Ovary (tissue), 9 donors: ENCODE measurements around the gene HSF4. TPM values are rescaled to one million over a fixed set of nuclear protein-coding genes. Genes with fewer than 3 reads are reported as not detected.

Source experiments
- DNase-seq, 5 donors: peaks; one replicate each; pipeline ENCODE4 v3.0.0-alpha.2; 2019 to 2020
- H3K27ac ChIP-seq, 2 donors: fragments of 200-600 bp; one replicate each; pipeline versions ENCODE4 v1.5.1 to v1.8.0; 2019 to 2022
- H3K27me3 ChIP-seq: fragments of 200-600 bp; one replicate; pipeline ENCODE4 v1.8.0; 2022
- H3K36me3 ChIP-seq: fragments of 200-600 bp; sonication (generic); one replicate; pipeline ENCODE4 v1.5.1; 2019
- H3K4me1 ChIP-seq: one replicate; pipeline ENCODE4 v1.8.1; 2013; ENCODE audit warnings: mild to moderate bottlenecking, moderate library complexity; ENCODE audit not compliant: insufficient read depth
- H3K4me3 ChIP-seq: fragments of 200-600 bp; sonication (generic); one replicate; pipeline ENCODE4 v1.5.1; 2017
- H3K9me3 ChIP-seq, 2 donors: fragments of 200-600 bp in 1 of 2; sonication (generic) in 1 of 2; one replicate each; pipeline versions ENCODE4 v1.5.1 to v1.8.1; 2013 to 2019; ENCODE audit warnings: mild to moderate bottlenecking in 1 of 2, moderate library complexity in 1 of 2
- CTCF ChIP-seq, 3 donors: fragments of 450-650 bp in 2 of 3; fragments of 200-600 bp in 1 of 3; IDR thresholded peaks; one replicate each; pipeline versions ENCODE4 v1.5.1 to v1.8.0; 2016 to 2022; ENCODE audit warnings: antibody characterized with exemption in 3 of 3, mild to moderate bottlenecking in 1 of 3
- POLR2A ChIP-seq: fragments of 450-650 bp; IDR thresholded peaks from one replicate; pipeline ENCODE4 v1.6.1; 2017; ENCODE audit warnings: antibody characterized with exemption, mild to moderate bottlenecking, moderate library complexity
- WGBS, 3 donors: extraction: QIAGEN DNeasy Blood & Tissue Kit in 1 of 3; methylation state at CpG; one replicate each; pipeline versions ENCODE4 v1.1.5 to v1.1.7; 2013 to 2017; 5-methylcytosine and 5-hydroxymethylcytosine counted together
- intact Hi-C, 4 donors: fragments of 100-400 bp; cut with DNase I; formaldehyde crosslinking; loops; one replicate each; pipeline versions ENCODE4 v1.11.0 to v1.15.1; 2022 to 2023
- microRNA counts: library from miRNA; unstranded; fragments of <30 nt; microRNA quantifications from one replicate; lab custom pipeline; 2016
- microRNA-seq, 3 donors: library from miRNA; unstranded; fragments of <30 nt; microRNA quantifications; one replicate each; pipeline versions ENCODE4 to v1.2.0, GENCODE V29; 2019 to 2020
- polyA plus RNA-seq, 2 donors: library from polyadenylated mRNA; stranded (reverse); fragments of 200-250 nt in 1 of 2; fragments of 350-450 nt in 1 of 2; fragmentation: Illumina TruSeq in 1 of 2; extraction: RNeasy Lipid Tissue Mini Kit (QIAGEN cat#74804) in 1 of 2; gene quantifications; one replicate each; pipeline ENCODE4 v1.2.3, GENCODE V29; 2013 to 2014
- small RNA-seq: library from RNA; depleted of rRNA; stranded (forward); fragments of <200 nt; gene quantifications from one replicate; pipeline ENCODE3, GENCODE V24; 2016
- total RNA-seq, 7 donors: library from RNA; depleted of rRNA in 2 of 7; stranded (reverse); fragments of >200 nt in 2 of 7; fragmentation: NEBNext Ultra II Directional in 3 of 7; extraction: Animal tissue kit (Norgen Biotek cat#: 25700) in 3 of 7; gene quantifications; one replicate each; pipeline versions ENCODE4 v1.1.0 to v1.2.4, GENCODE V29; 2016 to 2023
- donor health status: DM: no; HTN: no; CAD: no; lungs with moderate emphysema.
- donor health status: DM: no; HTN: no; CAD: no.
- donor health status: Bipolar disorder and iron deficiency.
- donor health status: DM: yes; HTN: yes; CAD: no.
- donor health status: DM: no; HTN: no; CAD: no.
- donor health status: DM: yes; HTN: yes; CAD: no.

The HSF4 gene
- total and polyA plus RNA-seq, 9 donors = 9.9 to 115 (median 69.6) TPM

- no peak for TF ChIP-seq POLR2A
- Histone ChIP-seq H3K36me3 (no peaks in the 10 kb centered on the region), H3K4me3 (no peak overlapping the region), H3K27ac (no peak overlapping the region), H3K4me1 (no peaks in the 10 kb centered on the region), H3K9me3 (no peaks in the 10 kb centered on the region), H3K27me3 (no peaks in the 10 kb centered on the region)
- no peak for DNase-seq
- intact Hi-C loops = no loop called here
- WGBS, 3 donors = 64 to 71% (median 68%) methylated on average over 8 of the region's 8 CpGs
These were observed 48.9 kb downstream of the HSF4 start for GRCh38 chr16:67213197-67214019.

GRCh38 chr16:67215706-67216105 lies 51.2 kb downstream of the HSF4 start:
- DNase-seq = no peak
- H3K9me3 ChIP-seq = no peaks in the 10 kb centered on the region
- no peak for TF ChIP-seq POLR2A
- H3K36me3 ChIP-seq = no peaks in the 10 kb centered on the region
- 68 to 71% (median 70%) methylated on average over 5 of the region's 5 CpGs for WGBS, 3 donors
- no peak overlapping the region for H3K27ac ChIP-seq
- intact Hi-C loops = no loop called here
- no peaks in the 10 kb centered on the region for H3K27me3 ChIP-seq
- no peak overlapping the region for H3K4me3 ChIP-seq
- H3K4me1 ChIP-seq = no peaks in the 10 kb centered on the region

- TF ChIP-seq POLR2A (no peak), CTCF (IDR thresholded peaks at IDR 0.05) (no peak)
- Histone ChIP-seq H3K4me3 (no peak overlapping the region), H3K27ac (no peak overlapping the region), H3K4me1 (no peaks in the 10 kb centered on the region), H3K27me3 (no peaks in the 10 kb centered on the region), H3K36me3 (no peaks in the 10 kb centered on the region), H3K9me3 (no peaks in the 10 kb centered on the region)
- DNase-seq = no peak
- WGBS, 3 donors = 76 to 82% (median 81%) methylated on average over 18 of the region's 18 CpGs
- intact Hi-C loops = no loop called here
These were observed 52.3 kb downstream of the HSF4 start for GRCh38 chr16:67216612-67217490.

MicroRNAs within 50 kb of the gene (microRNA counts, 767-probe panel; counts per million panel counts)
- 530 counts per million, percentile 78 among the panel's probes with 10 or more counts for microRNA hsa-miR-328 (lab: Ali Mortazavi, UCI)

Small RNA genes within 50 kb of the gene (microRNA-seq; reads per million reads assigned to microRNA genes)
- gene MIR328 = 149 to 619 (median 331) reads per million in 3 donors

Small RNA genes within 50 kb of the gene (small RNA-seq; reads per million reads assigned to genes)
- gene MIR328 = 6.8 reads per million, percentile 82 among the genes with 10 or more reads in this experiment

Other genes starting within 250 kb of the HSF4 start
- gene CDH16, start 245.9 kb upstream of the HSF4 start, total RNA-seq = 10 to 100 TPM in 1 of 7 donors, 1 to 10 TPM in 1, under 1 TPM in 3, not detected in 2; 0.12 to 19.2 (median 0.57) TPM
- gene CDH16, start 245.9 kb upstream of the HSF4 start, polyA plus RNA-seq = not detected
- gene RRAD, start 239.2 kb upstream of the HSF4 start, total RNA-seq = 10 to 100 TPM in 5 of 7 donors, 1 to 10 TPM in 2; 5.6 to 43.1 (median 12.1) TPM
- gene RRAD, start 239.2 kb upstream of the HSF4 start, polyA plus RNA-seq = 10 to 100 TPM in 1 of 2 donors, 1 to 10 TPM in 1; 2.3 to 22.3 TPM
- gene CIAO2B, start 230.3 kb upstream of the HSF4 start, total RNA-seq = 10 to 100 TPM; 57.7 to 77.8 (median 66.7) TPM
- gene CIAO2B, start 230.3 kb upstream of the HSF4 start, polyA plus RNA-seq = 100 to 1,000 TPM in 1 of 2 donors, 10 to 100 TPM in 1; 40.1 to 150 TPM
- 10 to 100 TPM; 25.5 to 51.9 (median 42.2) TPM for gene CES2, start 229.2 kb upstream of the HSF4 start, total RNA-seq
- gene CES2, start 229.2 kb upstream of the HSF4 start, polyA plus RNA-seq = 10 to 100 TPM; 29.4 to 38.9 TPM
- 1 to 10 TPM in 5 of 7 donors, under 1 TPM in 2; 0.45 to 2.3 (median 1.4) TPM for gene CES3, start 203.5 kb upstream of the HSF4 start, total RNA-seq
- gene CES3, start 203.5 kb upstream of the HSF4 start, polyA plus RNA-seq = under 1 TPM; 0.73 to 0.91 TPM
- gene CES4A, start 176.2 kb upstream of the HSF4 start, total RNA-seq = 10 to 100 TPM in 5 of 7 donors, 1 to 10 TPM in 2; 6.7 to 67.1 (median 15.5) TPM
- 1 to 10 TPM; 6.0 to 9.7 TPM for gene CES4A, start 176.2 kb upstream of the HSF4 start, polyA plus RNA-seq
- gene CBFB, start 135.6 kb upstream of the HSF4 start, total RNA-seq = 10 to 100 TPM; 39.9 to 58.3 (median 48.9) TPM
- 10 to 100 TPM; 19.2 to 23.8 TPM for gene CBFB, start 135.6 kb upstream of the HSF4 start, polyA plus RNA-seq
- gene PHAF1, start 54.8 kb upstream of the HSF4 start, total RNA-seq = 10 to 100 TPM; 13.7 to 17.4 (median 14.9) TPM
- gene PHAF1, start 54.8 kb upstream of the HSF4 start, polyA plus RNA-seq = 10 to 100 TPM in 1 of 2 donors, 1 to 10 TPM in 1; 9.0 to 25.1 TPM
- gene B3GNT9, start 13.7 kb upstream of the HSF4 start, total RNA-seq = 10 to 100 TPM; 11.1 to 45.7 (median 28.7) TPM
- 10 to 100 TPM; 17.1 to 18.1 TPM for gene B3GNT9, start 13.7 kb upstream of the HSF4 start, polyA plus RNA-seq
- gene TRADD, start 4.8 kb upstream of the HSF4 start, total RNA-seq = 10 to 100 TPM in 6 of 7 donors, 1 to 10 TPM in 1; 7.3 to 30.9 (median 15.5) TPM
- 10 to 100 TPM in 1 of 2 donors, 1 to 10 TPM in 1; 4.2 to 15.7 TPM for gene TRADD, start 4.8 kb upstream of the HSF4 start, polyA plus RNA-seq
- 10 to 100 TPM in 6 of 7 donors, 1 to 10 TPM in 1; 8.8 to 23.0 (median 15.0) TPM for gene FBXL8, start 4.8 kb upstream of the HSF4 start, total RNA-seq
- 10 to 100 TPM in 1 of 2 donors, 1 to 10 TPM in 1; 1.3 to 13.1 TPM for gene FBXL8, start 4.8 kb upstream of the HSF4 start, polyA plus RNA-seq
- gene NOL3, start 5.8 kb downstream of the HSF4 start, total RNA-seq = 10 to 100 TPM; 14.1 to 31.7 (median 21.4) TPM
- gene NOL3, start 5.8 kb downstream of the HSF4 start, polyA plus RNA-seq = 10 to 100 TPM; 17.9 to 23.1 TPM
- gene MATCAP1, start 19.2 kb downstream of the HSF4 start, total RNA-seq = 10 to 100 TPM; 16.8 to 96.4 (median 65.7) TPM
- gene MATCAP1, start 19.2 kb downstream of the HSF4 start, polyA plus RNA-seq = 10 to 100 TPM; 15.4 to 38.4 TPM
- 10 to 100 TPM in 4 of 7 donors, 1 to 10 TPM in 3; 6.1 to 33.0 (median 16.4) TPM for gene EXOC3L1, start 25.4 kb downstream of the HSF4 start, total RNA-seq
- gene EXOC3L1, start 25.4 kb downstream of the HSF4 start, polyA plus RNA-seq = 10 to 100 TPM in 1 of 2 donors, under 1 TPM in 1; 0.32 to 12.2 TPM
- gene E2F4, start 27.4 kb downstream of the HSF4 start, total RNA-seq = 10 to 100 TPM; 36.0 to 75.7 (median 52.9) TPM
- 10 to 100 TPM; 17.6 to 36.2 TPM for gene E2F4, start 27.4 kb downstream of the HSF4 start, polyA plus RNA-seq
- gene ELMO3, start 34.4 kb downstream of the HSF4 start, total RNA-seq = 10 to 100 TPM in 1 of 7 donors, 1 to 10 TPM in 6; 1.1 to 14.8 (median 2.8) TPM
- gene ELMO3, start 34.4 kb downstream of the HSF4 start, polyA plus RNA-seq = 1 to 10 TPM in 1 of 2 donors, not detected in 1; 1.2 TPM
- gene TMEM208, start 62.4 kb downstream of the HSF4 start, total RNA-seq = 10 to 100 TPM; 23.8 to 39.2 (median 32.1) TPM
- gene TMEM208, start 62.4 kb downstream of the HSF4 start, polyA plus RNA-seq = 10 to 100 TPM; 26.3 to 52.0 TPM
- 10 to 100 TPM; 17.2 to 84.2 (median 41.8) TPM for gene FHOD1, start 82.7 kb downstream of the HSF4 start, total RNA-seq
- 10 to 100 TPM; 16.0 to 26.2 TPM for gene FHOD1, start 82.7 kb downstream of the HSF4 start, polyA plus RNA-seq
- gene SLC9A5, start 84.2 kb downstream of the HSF4 start, total RNA-seq = 1 to 10 TPM in 5 of 7 donors, under 1 TPM in 2; 0.36 to 3.1 (median 1.3) TPM
- gene SLC9A5, start 84.2 kb downstream of the HSF4 start, polyA plus RNA-seq = 1 to 10 TPM in 1 of 2 donors, under 1 TPM in 1; 0.53 to 1.1 TPM
- 10 to 100 TPM; 12.4 to 37.9 (median 27.6) TPM for gene PLEKHG4, start 114.8 kb downstream of the HSF4 start, total RNA-seq
- gene PLEKHG4, start 114.8 kb downstream of the HSF4 start, polyA plus RNA-seq = 10 to 100 TPM in 1 of 2 donors, 1 to 10 TPM in 1; 5.1 to 38.6 TPM
- under 1 TPM in 3 of 7 donors, not detected in 4; 0.05 to 0.32 (median 0.12) TPM for gene KCTD19, start 162.0 kb downstream of the HSF4 start, total RNA-seq
- gene KCTD19, start 162.0 kb downstream of the HSF4 start, polyA plus RNA-seq = under 1 TPM; 0.07 to 0.70 TPM
- 1 to 10 TPM in 4 of 7 donors, under 1 TPM in 2, not detected in 1; 0.58 to 2.6 (median 1.2) TPM for gene LRRC36, start 162.1 kb downstream of the HSF4 start, total RNA-seq
- under 1 TPM; 0.59 to 0.80 TPM for gene LRRC36, start 162.1 kb downstream of the HSF4 start, polyA plus RNA-seq
- gene TPPP3, start 228.8 kb downstream of the HSF4 start, total RNA-seq = 100 to 1,000 TPM in 1 of 7 donors, 10 to 100 TPM in 4, 1 to 10 TPM in 2; 2.2 to 269 (median 10.9) TPM
- 10 to 100 TPM; 15.2 to 15.6 TPM for gene TPPP3, start 228.8 kb downstream of the HSF4 start, polyA plus RNA-seq